ENCODE measurements around the gene FGR.

The FGR gene

DNA sequence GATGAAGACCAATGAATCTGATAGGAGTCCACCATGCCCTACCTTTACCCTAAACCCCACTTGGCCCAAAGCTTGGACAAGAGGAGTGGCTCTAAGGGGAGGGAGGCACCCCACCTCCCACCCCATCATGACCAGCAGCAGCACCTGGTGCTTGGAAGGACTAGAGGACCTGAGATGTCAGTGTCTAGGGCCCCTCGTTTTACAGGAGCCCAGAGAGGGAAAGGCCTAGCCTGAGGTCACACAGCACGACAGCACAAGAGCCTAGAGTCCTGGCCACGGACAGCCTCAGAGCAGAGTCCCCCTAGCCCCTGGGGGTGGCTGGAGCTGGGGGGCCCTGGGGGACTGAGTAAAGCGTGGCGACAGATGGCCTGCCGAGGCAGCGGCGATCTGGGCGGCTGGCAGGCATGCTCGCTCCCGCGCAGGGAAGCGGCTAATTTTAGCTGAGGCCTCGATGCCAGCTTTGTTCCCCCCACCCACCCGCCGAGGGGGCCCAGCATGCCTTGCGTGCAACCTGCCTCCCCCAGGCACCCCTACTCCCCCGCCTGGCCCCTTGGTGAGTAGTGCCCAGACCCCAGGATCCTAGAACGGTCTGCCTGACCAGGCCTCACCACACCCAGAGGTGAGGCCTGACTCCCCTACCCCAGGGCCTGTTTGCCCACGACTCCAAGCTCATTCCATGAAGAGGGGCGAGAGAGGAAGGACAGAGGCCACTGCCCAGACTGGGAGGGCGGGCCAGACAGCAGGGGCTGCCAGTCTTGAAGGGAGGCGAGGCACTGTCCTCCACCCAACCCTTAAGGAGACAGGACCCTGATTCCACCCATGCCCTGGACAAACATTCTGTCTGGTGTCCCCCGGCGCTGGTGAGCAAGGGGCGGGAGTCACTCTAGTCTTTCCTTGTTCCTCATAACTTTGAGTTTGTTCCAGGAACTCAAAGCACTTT, 70.0 kb downstream of the FGR start:
- no peak for DNase-seq

DNA sequence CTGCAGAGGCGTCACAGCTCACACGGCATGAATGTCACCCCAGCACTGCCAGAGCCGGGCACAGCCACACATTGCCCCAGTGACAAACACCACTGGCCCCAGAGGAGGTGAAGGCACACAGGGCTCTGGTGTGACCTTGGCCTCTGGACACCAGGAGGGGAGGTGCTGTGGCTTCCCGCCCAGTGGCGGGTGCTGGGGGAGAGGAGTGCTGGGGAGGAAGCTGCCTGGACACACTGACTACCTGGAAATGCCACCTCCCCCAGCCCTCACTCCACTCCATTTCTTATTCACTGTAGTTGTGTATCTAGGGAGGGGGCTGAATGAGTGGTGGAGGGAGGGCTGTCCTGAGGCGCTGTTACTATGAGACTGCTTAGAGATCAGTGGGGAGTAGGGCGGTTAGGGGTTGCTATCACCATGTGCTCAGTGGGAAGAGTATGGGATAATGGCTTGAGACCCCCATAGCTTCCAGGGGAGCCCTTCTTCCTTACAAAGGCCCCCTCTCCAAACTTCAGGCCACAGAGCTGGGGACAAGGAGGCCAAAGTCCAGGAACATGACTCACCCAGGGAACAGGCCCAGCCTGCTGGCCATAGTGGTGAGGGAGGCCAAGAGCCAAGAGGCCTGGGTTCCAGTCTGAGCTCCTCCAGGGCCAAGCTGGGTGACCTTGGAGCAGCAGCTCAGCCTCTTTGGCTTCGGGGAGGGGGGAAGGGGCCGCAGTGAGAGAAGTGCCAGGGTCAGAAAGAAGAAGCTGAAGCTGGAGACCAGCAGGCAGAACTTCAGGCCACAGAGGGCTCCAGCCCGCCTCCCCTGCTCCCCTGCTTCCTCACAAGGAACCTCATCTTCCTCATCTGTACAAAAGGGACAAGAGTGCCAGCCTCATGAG, 71.2 kb downstream of the FGR start:
- DNase-seq = no peak

GRCh38 chr1:27563341-27563590, 71.7 kb downstream of the FGR start:
- no peak for DNase-seq

DNA sequence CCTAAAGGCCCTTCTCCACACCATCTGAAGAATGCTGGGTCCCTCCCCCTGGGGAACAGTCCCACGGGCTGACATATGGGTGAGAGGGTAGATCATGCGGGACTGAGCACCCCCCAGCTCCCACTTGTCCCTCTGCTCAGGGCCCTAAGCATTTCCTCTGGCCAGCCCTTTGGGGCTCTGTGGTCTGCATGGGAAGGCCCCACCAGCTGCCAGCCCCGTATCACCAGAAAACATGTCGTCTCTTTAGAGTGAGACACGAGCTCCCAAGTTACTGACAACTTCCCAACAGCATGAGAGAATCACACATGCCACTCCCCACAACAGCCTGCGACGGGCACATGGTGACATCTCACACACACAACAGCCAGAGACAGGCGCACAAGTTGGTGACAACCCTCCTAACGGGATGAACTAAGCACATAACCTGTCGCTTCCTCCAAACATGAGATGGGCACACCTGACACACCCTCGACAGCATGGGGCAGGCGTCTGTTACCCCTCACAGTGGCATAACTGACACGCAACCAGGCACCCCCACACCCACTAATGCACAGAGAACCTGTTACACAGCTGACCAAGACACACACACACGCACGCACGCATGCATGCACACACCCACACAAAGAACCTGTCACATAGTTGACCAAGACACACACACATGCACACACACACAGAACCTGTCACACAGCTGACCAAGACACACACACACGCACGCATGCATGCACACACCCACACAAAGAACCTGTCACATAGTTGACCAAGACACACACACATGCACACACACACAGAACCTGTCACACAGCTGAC, 72.2 kb downstream of the FGR start:
- no peak for DNase-seq

Data from CD4-positive, alpha-beta T cell treated with Interleukin-4 for 4 hours (primary cell).